ENCODE data around the gene DGKQ. TPM values are rescaled to one million over a fixed set of nuclear protein-coding genes. Genes with fewer than 3 reads are reported as not detected.

DGKQ gene
- total and polyA plus RNA-seq, 2 of the 8 experiments (the other 6 are each of a cell fraction or from before 2014, with no cell fraction given), result 7.3 to 9.7 TPM

GRCh38 chr4:915041-915474, 58.3 kb downstream of the DGKQ start:
- H3K4ac ChIP-seq (replicated peaks; ENCODE audit: insufficient read length, low read depth, low read length), result no peak overlapping the region
- no peak overlapping the region for H3K23ac ChIP-seq (ENCODE audit: insufficient read length)
- H3K23me2 ChIP-seq (ENCODE audit: low read depth, low read length), result no peaks in the 10 kb centered on the region
- POLR2A ChIA-PET (ENCODE audit: partially characterized antibody), result no interaction called here
- H2BK5ac ChIP-seq (ENCODE audit: low read depth, low read length), result no peak overlapping the region
- FAIRE-seq (no peak), DNase-seq (ENCODE audit: low read depth in 1 of 2, low spot score in 2 of 2) (no peak)
- H4K8ac ChIP-seq (ENCODE audit: extremely low read depth, insufficient read depth, low read length), result no peak overlapping the region
- H3K27me3 ChIP-seq (replicated peaks in 1 of 4; ENCODE audit: control insufficient read depth in 3 of 4, extremely low read depth in 1 of 4, insufficient read depth in 3 of 4, low read length in 3 of 4), result no peaks in the 10 kb centered on the region
- no peak overlapping the region for H3K27ac ChIP-seq (ENCODE audit: low read depth, low read length)
- TF ChIP-seq NANOG (IDR thresholded peaks at IDR 0.05; ENCODE audit: insufficient read depth, low read depth, low read length, poor library complexity, severe bottlenecking) (no peak), ATF3 (IDR thresholded peaks at IDR 0.05; ENCODE audit: insufficient read depth, low read depth, low read length) (no peak)
- H2BK12ac ChIP-seq (ENCODE audit: low read depth, low read length), result no peak overlapping the region
- CTCF ChIA-PET (ENCODE audit: partially characterized antibody), result no interaction called here
- no peak overlapping the region for H2AK5ac ChIP-seq (ENCODE audit: low read depth, low read length)
- H3K9ac ChIP-seq (replicated peaks in 1 of 4; ENCODE audit: extremely low read depth in 1 of 4, low read depth in 3 of 4, low read length in 3 of 4), result no peak overlapping the region
- no peak overlapping the region for H3K18ac ChIP-seq (ENCODE audit: extremely low read depth, low read length)
- H2AFZ ChIP-seq (ENCODE audit: low read length), result no peak overlapping the region
- H4K91ac ChIP-seq (replicated peaks; ENCODE audit: insufficient read length, low read length), result no peak overlapping the region
- H3K79me1 ChIP-seq (ENCODE audit: low read depth, low read length), result peaks cover 13% of the 10 kb centered on the region
- H4K20me1 ChIP-seq (replicated peaks in 1 of 2; ENCODE audit: control insufficient read depth in 1 of 2, insufficient read depth in 2 of 2, low read length in 2 of 2), result peaks cover 6 to 11% of the 10 kb centered on the region in 2 experiments
- no peaks in the 10 kb centered on the region for H3K4me1 ChIP-seq (replicated peaks in 1 of 4; ENCODE audit: control insufficient read depth in 3 of 4, insufficient read depth in 4 of 4, low read length in 3 of 4)
- H3K36me3 ChIP-seq (ENCODE audit: control insufficient read depth in 2 of 4, insufficient read depth in 4 of 4, low read length in 3 of 4), result peaks cover 0 to 8% (median 3%) of the 10 kb centered on the region in 4 experiments; a peak in 3 of 8 replicates
- H2BK15ac ChIP-seq (ENCODE audit: low read length), result no peak overlapping the region
- H3K14ac ChIP-seq (ENCODE audit: insufficient read length), result no peak overlapping the region
- peaks cover 12 to 51% of the 10 kb centered on the region in 2 experiments for H3K79me2 ChIP-seq (ENCODE audit: control insufficient read depth in 1 of 2, insufficient read depth in 2 of 2, low read length in 2 of 2)
- WGBS, 2 experiments (ENCODE audit: extremely low coverage in 1 of 2, insufficient coverage in 1 of 2, insufficient read length in 1 of 2, insufficient replicate concordance in 2 of 2, low coverage in 1 of 2, low lambda C conversion rate in 2 of 2, missing lambda C conversion rate in 1 of 2), result 88% methylated on average over 18 of the region's 20 CpGs; no CpG with 5 or more reads in 1 of the 2 experiments
- no peak overlapping the region for H3K4me3 ChIP-seq (ENCODE audit: extremely low read depth in 1 of 4, insufficient read depth in 2 of 4, low read depth in 3 of 4, low read length in 4 of 4)
- no peak overlapping the region for H3K56ac ChIP-seq (replicated peaks; ENCODE audit: insufficient read length, low read depth, low read length)
- H3K4me2 ChIP-seq (ENCODE audit: insufficient read depth in 1 of 2, low read depth in 2 of 2, low read length in 2 of 2), result no peak overlapping the region
- H3K9me3 ChIP-seq (ENCODE audit: insufficient read depth in 2 of 2, low read depth in 1 of 2, low read length in 1 of 2), result no peaks in the 10 kb centered on the region
- no peak overlapping the region for H4K5ac ChIP-seq (ENCODE audit: insufficient read length, low read depth, low read length)
- H2BK20ac ChIP-seq (ENCODE audit: low read length), result no peak overlapping the region
- H2BK120ac ChIP-seq (replicated peaks; ENCODE audit: low read depth, low read length), result no peak overlapping the region

Data from H1 (cell line).